ENCODE data around the gene ST7. TPM values are rescaled to one million over a fixed set of nuclear protein-coding genes. Genes with fewer than 3 reads are reported as not detected.
"Not testable (repeated sequence)": the region's sequence is repeated elsewhere in the genome, so short reads cannot be mapped to it uniquely, and the experiment has no call there.

The ST7 gene
- total RNA-seq, 2 experiments from 2014 or later: 6.7 to 7.4 TPM

DNA sequence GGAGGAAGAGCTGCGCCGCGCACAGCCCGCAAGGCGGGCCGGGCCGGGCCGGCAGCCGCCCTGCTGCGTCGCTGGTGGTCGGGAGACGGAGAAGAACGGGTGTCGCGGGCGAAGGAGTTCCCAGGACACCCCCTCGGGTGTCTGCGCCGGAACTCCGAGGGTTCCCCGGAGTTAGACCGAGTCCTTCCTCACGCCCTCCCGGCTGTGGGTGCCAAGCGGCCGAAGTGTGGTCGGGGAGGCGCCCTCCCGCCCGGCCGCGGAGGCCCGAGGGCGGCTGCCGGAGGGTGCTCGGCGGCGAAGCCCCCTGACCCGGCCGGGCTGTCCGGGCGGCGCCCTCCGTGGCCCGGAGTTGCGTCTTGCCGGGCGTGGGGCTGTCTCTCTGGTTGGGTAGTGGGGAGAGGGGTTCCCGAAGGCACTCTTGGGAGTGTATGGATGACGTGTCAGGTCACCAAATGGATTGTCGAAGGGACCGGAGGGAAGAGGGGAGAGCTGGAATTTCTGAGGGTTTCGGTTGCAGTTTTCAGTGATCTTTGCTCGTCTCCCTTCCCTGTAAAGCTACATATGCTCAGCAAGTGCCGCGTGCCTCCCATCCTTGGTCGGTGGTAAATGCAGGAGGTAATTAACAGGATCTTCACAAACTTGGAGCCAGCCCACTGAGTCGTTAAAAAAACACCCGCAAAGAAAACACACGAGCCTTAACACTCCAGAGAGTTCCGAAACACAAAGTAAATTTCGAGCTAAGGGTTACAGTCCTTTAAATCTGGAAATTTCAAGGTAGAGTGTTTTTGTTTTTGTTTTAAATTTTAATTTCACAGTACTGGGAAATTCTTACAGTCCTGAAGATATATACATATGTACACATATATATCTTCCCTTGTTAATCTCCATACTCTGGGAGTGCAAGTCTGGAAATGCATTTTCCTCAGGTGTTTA, 871 bp downstream of the ST7 start:
- H3K36me3 Mint-ChIP-seq (ENCODE audit: low read depth): peaks cover 2% of the 10 kb centered on the region
- no peaks in the 10 kb centered on the region for H3K27me3 Mint-ChIP-seq
- H3K4me1 Mint-ChIP-seq: peaks cover 30% of the 10 kb centered on the region
- no peaks in the 10 kb centered on the region for H3K9me3 Mint-ChIP-seq
- H3K27ac Mint-ChIP-seq: peak overlapping the region; percentile 82
- peak; percentile 34 for DNase-seq
- ChIA-PET POLR2A (interaction anchor here (0.7 to 2.7 kb wide), 9 partner anchors 8 to 173 kb away, joined by 3 to 18 read pairs (median 3); partner anchors contain the start of gene CAPZA2), CTCF (interaction anchor here (1.1 to 1.4 kb wide), 3 partner anchors 16 to 91 kb away, joined by 3 to 5 read pairs (median 3); no protein-coding TSS in a partner anchor)
- peak overlapping the region; percentile 90 for H3K4me3 Mint-ChIP-seq

DNA sequence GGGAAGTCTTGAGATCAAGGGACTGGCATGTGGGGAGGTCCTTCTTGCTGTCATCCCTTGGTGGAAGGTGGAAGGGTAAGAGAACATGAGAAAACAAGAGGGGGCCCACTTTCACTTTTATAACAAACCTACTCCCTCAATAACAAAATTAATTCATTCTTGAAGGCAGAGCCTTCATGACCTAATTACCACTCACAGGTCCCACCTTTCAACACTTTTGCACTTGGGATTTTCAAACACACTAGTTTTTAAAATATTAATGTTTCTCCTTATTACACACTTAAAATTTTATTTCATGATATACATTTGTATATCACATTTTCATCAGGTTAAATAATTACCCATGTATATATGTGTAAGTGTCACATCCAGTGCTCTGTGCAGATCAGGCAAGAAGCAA, 2.0 kb downstream of the ST7 start:
- Mint-ChIP-seq H3K4me1 (peaks cover 30% of the 10 kb centered on the region), H3K9me3 (no peaks in the 10 kb centered on the region), H3K27me3 (no peaks in the 10 kb centered on the region), H3K27ac (no peak overlapping the region), H3K36me3 (ENCODE audit: low read depth) (peaks cover 2% of the 10 kb centered on the region), H3K4me3 (peak overlapping the region; percentile 90)
- DNase-seq: no peak
- CTCF ChIA-PET: no interaction called here
- POLR2A ChIA-PET: no interaction called here

DNA sequence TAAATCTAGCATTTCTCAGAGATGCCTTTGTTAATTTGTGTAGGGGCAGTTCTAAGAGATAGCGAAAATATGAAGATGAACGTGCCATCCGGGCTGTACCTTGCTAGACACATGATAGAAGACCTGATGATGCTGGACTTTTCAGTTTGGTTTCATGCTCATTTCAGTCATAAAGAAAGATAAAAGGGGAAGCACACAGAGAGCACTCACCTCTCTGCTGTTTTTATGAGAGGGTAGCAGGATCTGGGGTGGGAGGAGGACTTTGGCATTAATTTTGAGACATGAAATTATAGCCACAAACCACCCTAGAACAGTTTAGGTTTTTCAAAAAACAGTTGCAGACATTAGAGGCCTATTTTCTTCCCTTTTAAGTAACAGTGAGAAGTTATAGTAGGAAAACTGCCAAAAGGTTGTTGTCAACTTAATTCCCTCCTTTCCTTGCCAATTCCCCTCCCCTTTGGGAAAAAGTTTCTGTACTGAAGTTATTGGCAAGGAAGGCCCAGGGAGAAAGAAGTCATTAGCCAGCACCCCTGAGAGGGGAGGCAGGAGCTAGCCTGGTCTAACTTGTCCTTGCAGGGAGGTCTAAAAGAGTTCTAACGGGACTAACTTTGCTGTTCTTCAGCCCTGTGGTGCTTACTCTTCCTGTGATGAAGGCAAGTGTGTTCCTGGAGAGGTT, 2.6 kb downstream of the ST7 start:
- Mint-ChIP-seq H3K27me3 (no peaks in the 10 kb centered on the region), H3K27ac (peak overlapping the region; percentile 7), H3K9me3 (no peaks in the 10 kb centered on the region), H3K36me3 (ENCODE audit: low read depth) (peaks cover 5% of the 10 kb centered on the region), H3K4me1 (peaks cover 30% of the 10 kb centered on the region), H3K4me3 (no peak overlapping the region)
- ChIA-PET POLR2A (no interaction called here), CTCF (interaction anchor here (0.6 to 1.6 kb wide), 5 partner anchors 25 to 174 kb away, joined by 3 to 4 read pairs (median 3); no protein-coding TSS in a partner anchor)
- DNase-seq: no peak

GRCh38 chr7:116956477-116956804, 3.1 kb downstream of the ST7 start:
- Mint-ChIP-seq H3K4me3 (no peak overlapping the region), H3K4me1 (peaks cover 31% of the 10 kb centered on the region), H3K9me3 (peaks cover 2% of the 10 kb centered on the region), H3K36me3 (ENCODE audit: low read depth) (peaks cover 9% of the 10 kb centered on the region), H3K27ac (peak overlapping the region; percentile 7), H3K27me3 (no peaks in the 10 kb centered on the region)
- no peak for DNase-seq
- POLR2A ChIA-PET: interaction anchor here (0.8 kb wide), 1 partner anchor 178 kb away, joined by 3 read pairs; no protein-coding TSS in a partner anchor
- CTCF ChIA-PET: interaction anchor here (0.6 to 1.6 kb wide), 6 partner anchors 26 to 173 kb away, joined by 3 to 4 read pairs (median 3); no protein-coding TSS in a partner anchor

DNA sequence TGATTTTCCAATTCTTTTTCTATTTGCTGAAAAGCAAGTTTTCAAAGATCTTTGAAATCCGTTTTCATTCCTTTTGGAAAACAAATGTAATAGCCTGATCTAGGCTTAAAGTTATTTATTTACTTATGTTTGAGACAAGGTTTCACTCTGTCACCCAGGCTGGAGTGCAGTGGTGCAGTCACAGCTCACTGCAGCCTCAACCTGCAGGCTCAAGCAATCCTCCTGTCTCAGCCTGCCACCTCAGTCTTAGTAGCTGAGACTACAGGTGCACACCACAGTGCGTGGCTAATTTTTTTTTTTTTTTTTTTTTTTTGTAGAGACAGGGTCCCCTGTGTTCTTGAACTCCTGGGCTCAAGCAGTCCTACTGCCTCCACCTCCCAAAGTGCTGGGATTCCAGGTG, 4.6 kb downstream of the ST7 start:
- H3K27ac Mint-ChIP-seq: no peak overlapping the region
- ChIA-PET CTCF (interaction anchor here (0.7 kb wide), 1 partner anchor 41 kb away, joined by 4 read pairs; no protein-coding TSS in a partner anchor), POLR2A (no interaction called here)
- H3K4me1 Mint-ChIP-seq: peaks cover 31% of the 10 kb centered on the region
- peaks cover 6% of the 10 kb centered on the region for H3K9me3 Mint-ChIP-seq
- peaks cover 10% of the 10 kb centered on the region for H3K36me3 Mint-ChIP-seq (ENCODE audit: low read depth)
- DNase-seq: no peak
- no peak overlapping the region for H3K4me3 Mint-ChIP-seq
- no peaks in the 10 kb centered on the region for H3K27me3 Mint-ChIP-seq

- CTCF ChIA-PET; H3K27me3 Mint-ChIP-seq; H3K36me3 Mint-ChIP-seq (ENCODE audit: low read depth); DNase-seq; H3K4me3 Mint-ChIP-seq; H3K27ac Mint-ChIP-seq; H3K9me3 Mint-ChIP-seq: not testable (repeated sequence)
- POLR2A ChIA-PET: interaction anchor here (1.3 kb wide), 1 partner anchor 9 kb away, joined by 3 read pairs; the partner anchor contains the start of gene ST7
- H3K4me1 Mint-ChIP-seq: peaks cover 10% of the 10 kb centered on the region
Observed at GRCh38 chr7:116961966-116962673, 8.8 kb downstream of the ST7 start.

DNA sequence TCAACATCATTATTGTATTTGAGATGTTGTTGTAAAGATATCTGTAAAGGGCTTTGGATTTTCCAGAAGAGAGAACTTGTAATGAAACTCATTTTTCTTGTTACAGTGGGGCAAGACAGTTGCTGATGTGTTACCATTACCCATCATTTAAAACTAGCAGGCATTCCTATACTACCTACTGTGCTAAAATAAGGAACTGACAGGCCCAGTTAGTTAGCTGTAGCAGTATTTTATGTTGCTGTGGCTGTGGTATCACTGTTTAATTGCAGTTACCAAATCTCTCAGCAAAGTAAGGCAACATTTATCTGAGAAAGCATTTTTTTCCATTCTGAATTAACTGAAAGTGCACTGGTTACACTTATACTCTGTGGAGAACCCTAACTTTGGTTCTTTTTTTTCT, 9.9 kb downstream of the ST7 start:
- no peaks in the 10 kb centered on the region for H3K27me3 Mint-ChIP-seq
- ChIA-PET CTCF (no interaction called here), POLR2A (no interaction called here)
- H3K4me1 Mint-ChIP-seq: peaks cover 10% of the 10 kb centered on the region
- H3K4me3 Mint-ChIP-seq: no peak overlapping the region
- H3K36me3 Mint-ChIP-seq (ENCODE audit: low read depth): peaks cover 8% of the 10 kb centered on the region
- peaks cover 6% of the 10 kb centered on the region for H3K9me3 Mint-ChIP-seq
- DNase-seq: no peak
- H3K27ac Mint-ChIP-seq: no peak overlapping the region

DNA sequence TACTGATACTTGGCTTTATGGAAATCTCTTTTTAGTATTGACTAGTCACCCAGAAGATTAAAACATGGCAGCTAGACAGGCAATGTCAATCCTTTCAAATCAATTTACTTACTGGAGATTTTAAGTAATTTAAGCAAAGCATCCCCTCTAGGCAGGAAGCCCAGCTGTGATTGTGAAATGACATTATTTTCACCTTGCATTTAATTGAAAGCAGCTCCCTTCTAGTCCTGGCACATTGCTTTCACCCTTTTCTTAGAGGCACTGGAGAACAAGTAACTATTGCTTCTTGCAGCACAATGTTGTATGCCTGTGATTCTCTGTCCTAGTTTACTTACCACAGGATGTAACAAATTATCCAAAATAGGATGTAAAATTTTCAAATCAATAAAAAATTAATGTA, 13.3 kb downstream of the ST7 start:
- no peak overlapping the region for H3K27ac Mint-ChIP-seq
- peaks cover 3% of the 10 kb centered on the region for H3K9me3 Mint-ChIP-seq
- H3K36me3 Mint-ChIP-seq (ENCODE audit: low read depth): no peaks in the 10 kb centered on the region
- POLR2A ChIA-PET: no interaction called here
- H3K4me1 Mint-ChIP-seq: peaks cover 16% of the 10 kb centered on the region
- no peak for DNase-seq
- no peak overlapping the region for H3K4me3 Mint-ChIP-seq
- no peaks in the 10 kb centered on the region for H3K27me3 Mint-ChIP-seq
- CTCF ChIA-PET: interaction anchor here (3.3 kb wide), 1 partner anchor 19 kb away, joined by 9 read pairs; no protein-coding TSS in a partner anchor

DNA sequence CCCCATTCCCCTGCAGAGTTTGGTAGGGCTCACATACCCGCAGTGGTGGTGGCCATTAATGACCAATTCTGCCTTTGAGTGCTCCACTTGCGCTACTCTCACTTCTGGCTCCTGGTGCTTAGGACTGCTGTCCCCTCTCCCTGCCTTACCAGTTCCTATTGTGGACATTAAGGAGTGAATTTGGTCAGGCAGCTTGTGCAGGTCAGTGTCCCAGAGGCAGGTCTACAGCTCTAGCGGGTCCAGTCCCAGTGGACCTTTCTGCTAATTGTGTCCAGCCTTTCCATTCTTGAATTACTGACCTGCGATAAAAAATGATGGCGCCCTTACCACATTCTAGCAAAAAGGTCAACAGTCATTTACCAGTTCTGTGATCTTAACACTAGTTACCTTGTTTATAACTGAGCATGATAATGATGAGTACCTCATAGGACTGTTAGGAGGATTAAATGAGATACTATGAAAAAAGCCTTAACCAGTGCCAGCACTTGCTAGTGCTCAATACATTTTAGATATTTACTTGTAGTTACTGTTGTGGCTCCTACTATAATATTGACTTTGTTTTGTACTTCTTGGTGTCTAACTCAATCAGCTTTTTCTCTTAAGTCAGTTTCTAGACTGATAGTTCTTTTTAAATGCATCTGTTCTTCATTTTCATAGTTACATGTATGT, 14.1 kb downstream of the ST7 start:
- CTCF ChIA-PET: interaction anchor here (3.3 kb wide), 1 partner anchor 18 kb away, joined by 9 read pairs; no protein-coding TSS in a partner anchor
- H3K4me1 Mint-ChIP-seq: peaks cover 13% of the 10 kb centered on the region
- no peaks in the 10 kb centered on the region for H3K9me3 Mint-ChIP-seq
- no peaks in the 10 kb centered on the region for H3K27me3 Mint-ChIP-seq
- POLR2A ChIA-PET: no interaction called here
- no peak for DNase-seq
- H3K36me3 Mint-ChIP-seq (ENCODE audit: low read depth): peaks cover under 1% of the 10 kb centered on the region
- H3K27ac Mint-ChIP-seq: no peak overlapping the region
- H3K4me3 Mint-ChIP-seq: no peak overlapping the region

DNA sequence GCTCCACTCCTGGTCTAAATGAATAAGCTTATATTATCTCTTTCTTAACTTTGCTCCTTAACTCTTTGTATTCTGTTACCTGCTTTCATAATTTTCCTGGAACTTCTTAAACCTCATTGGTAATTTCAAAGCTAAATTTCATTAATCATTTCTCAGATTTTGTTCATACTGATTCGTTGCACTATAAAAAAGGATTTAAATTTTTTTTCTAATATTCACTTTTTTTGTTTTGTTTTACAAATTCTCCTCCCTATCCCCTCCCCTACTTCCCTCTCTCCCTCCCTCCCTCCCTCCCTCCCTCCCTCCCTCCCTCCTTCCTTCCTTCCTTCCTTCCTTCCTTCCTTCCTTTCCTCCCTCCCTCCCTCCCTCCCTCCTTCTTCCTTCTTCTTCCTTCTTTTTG, 14.7 kb downstream of the ST7 start:
- ChIA-PET CTCF (interaction anchor here (3.3 kb wide), 1 partner anchor 17 kb away, joined by 9 read pairs; no protein-coding TSS in a partner anchor), POLR2A (no interaction called here)

GRCh38 chr7:116968631-116969030, 15.3 kb downstream of the ST7 start:
- Mint-ChIP-seq H3K4me1 (peaks cover 9% of the 10 kb centered on the region), H3K9me3 (no peaks in the 10 kb centered on the region), H3K27ac (no peak overlapping the region), H3K4me3 (no peak overlapping the region), H3K36me3 (ENCODE audit: low read depth) (peaks cover 3% of the 10 kb centered on the region), H3K27me3 (no peaks in the 10 kb centered on the region)
- CTCF ChIA-PET: interaction anchor here (3.3 kb wide), 1 partner anchor 17 kb away, joined by 9 read pairs; no protein-coding TSS in a partner anchor
- POLR2A ChIA-PET: no interaction called here
- DNase-seq: no peak

More for the DNA sequence above, 14.7 kb downstream of the ST7 start:
- Mint-ChIP-seq H3K27me3 (no peaks in the 10 kb centered on the region), H3K36me3 (ENCODE audit: low read depth) (peaks cover 3% of the 10 kb centered on the region), H3K4me1 (peaks cover 9% of the 10 kb centered on the region), H3K27ac (no peak overlapping the region), H3K9me3 (no peaks in the 10 kb centered on the region), H3K4me3 (no peak overlapping the region)
- no peak for DNase-seq

GRCh38 chr7:116969371-116969902, 16.1 kb downstream of the ST7 start:
- Mint-ChIP-seq H3K4me1 (peaks cover 9% of the 10 kb centered on the region), H3K27me3 (no peaks in the 10 kb centered on the region), H3K4me3 (no peak overlapping the region), H3K36me3 (ENCODE audit: low read depth) (peaks cover 3% of the 10 kb centered on the region), H3K27ac (no peak overlapping the region), H3K9me3 (no peaks in the 10 kb centered on the region)
- POLR2A ChIA-PET: no interaction called here
- CTCF ChIA-PET: interaction anchor here (0.9 to 1.0 kb wide), 2 partner anchors 15 to 243 kb away, joined by 3 to 4 read pairs; no protein-coding TSS in a partner anchor
- no peak for DNase-seq

All from activated CD4-positive, alpha-beta memory T cell treated with anti-CD3 and anti-CD28 coated beads, Interleukin-2, amount 10 ng/mL, durations not matched to agents 7 days and 5 days (primary cell).